ENCODE measurements around the gene MYH9. TPM values are rescaled to one million over a fixed set of nuclear protein-coding genes. Genes with fewer than 3 reads are reported as not detected.
A peak's percentile ranks its signal among the peaks of the same experiment; 100 is the strongest.

MYH9 gene
- 100 to 1,000 TPM; 717 to 734 TPM for total RNA-seq
- polyA plus RNA-seq, result 100 to 1,000 TPM in 1 of 2 donors, 10 to 100 TPM in 1; 17.3 to 476 TPM

DNA sequence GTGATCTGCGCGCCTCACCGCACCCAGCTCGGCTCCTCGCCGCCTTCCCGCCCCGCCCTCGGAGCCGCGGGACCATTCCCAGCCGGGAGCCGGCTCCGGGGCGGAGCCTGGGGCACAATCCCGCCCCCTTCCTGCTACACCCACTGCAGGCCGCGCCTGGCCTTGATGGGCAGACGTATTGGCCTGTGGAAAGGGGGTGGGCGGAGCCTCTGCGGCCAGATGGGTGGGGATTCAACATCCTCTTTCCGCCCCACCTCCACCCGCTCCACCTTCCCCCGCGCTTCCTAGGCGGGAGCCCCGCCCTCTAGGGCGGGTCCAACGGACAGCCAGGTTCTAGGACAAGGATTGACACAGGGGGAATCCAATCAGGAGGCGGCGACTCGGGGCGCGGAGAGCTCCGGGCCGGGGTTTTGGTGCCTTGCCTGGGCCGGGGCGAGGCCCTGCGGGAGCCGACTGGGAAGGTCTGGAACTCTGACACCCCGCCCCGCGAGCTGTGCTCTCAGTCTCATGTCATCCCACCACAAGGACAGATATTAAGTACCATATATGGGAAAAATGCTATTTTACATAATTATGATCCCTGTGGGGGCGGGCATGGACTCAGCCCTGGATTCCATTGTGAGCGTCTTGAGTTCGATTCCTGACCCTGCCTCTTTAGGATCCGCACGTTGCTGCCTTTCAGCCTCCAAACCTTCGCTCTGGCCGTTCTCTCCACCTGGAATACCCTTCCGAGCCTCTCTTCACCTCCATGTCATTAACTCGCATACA, at the start of gene MYH9:
Gene MYH9 (minus strand): TSS at position 9 of the 768 bp plus-strand sequence. CDS start 38,731 bp downstream, outside the sequence.
- POLR2A ChIA-PET (ENCODE audit: partially characterized antibody), result interaction anchor here (0.6 to 36.2 kb wide), 17 partner anchors 8 to 149 kb away, joined by 3 to 2535 read pairs (median 6); partner anchors contain the start of genes APOL2 and TXN2
- peaks cover 6% of the 10 kb centered on the region for H3K36me3 ChIP-seq (ENCODE audit: insufficient read depth, low read length)
- peak within 1 kb of the TSS; percentile 84 to 99 (median 97) for H3K27ac Mint-ChIP-seq
- peak within 1 kb of the TSS; percentile 80 for H3K27ac ChIP-seq (ENCODE audit: low read depth, low read length)
- H3K9me3 ChIP-seq (ENCODE audit: control insufficient read depth in 1 of 2, low read length in 2 of 2), result no peaks in the 10 kb centered on the region
- H3K4me3 Mint-ChIP-seq, result peak within 1 kb of the TSS; percentile 88 to 98 (median 94)
- no peaks in the 10 kb centered on the region for H3K27me3 ChIP-seq (ENCODE audit: insufficient read depth, low read length)
- peak; percentile 99 for DNase-seq
- H3K4me1 ChIP-seq (ENCODE audit: insufficient read depth, low read length), result peaks cover 26% of the 10 kb centered on the region
- peaks cover 10 to 43% (median 24%) of the 10 kb centered on the region in 4 donors for H3K4me1 Mint-ChIP-seq
- intact Hi-C loops (cut with micrococcal nuclease), result loop anchor here (1.0 to 2.0 kb wide), 7 partner anchors 17 to 93 kb away; partner anchors contain the start of gene TXN2
- H3K9me3 Mint-ChIP-seq, result peaks cover 0 to 1% (median 0%) of the 10 kb centered on the region in 8 donors
- no peaks in the 10 kb centered on the region for H3K27me3 Mint-ChIP-seq
- CTCF ChIA-PET (ENCODE audit: partially characterized antibody), result interaction anchor here (1.0 to 1.6 kb wide), 7 partner anchors 11 to 82 kb away, joined by 3 to 6 read pairs (median 3); no protein-coding TSS in a partner anchor
- H3K36me3 Mint-ChIP-seq, result peaks cover 25 to 37% of the 10 kb centered on the region in 2 donors
- H3K4me3 ChIP-seq (ENCODE audit: low read length in 2 of 2), result peak within 1 kb of the TSS; percentile 88 to 92

DNA sequence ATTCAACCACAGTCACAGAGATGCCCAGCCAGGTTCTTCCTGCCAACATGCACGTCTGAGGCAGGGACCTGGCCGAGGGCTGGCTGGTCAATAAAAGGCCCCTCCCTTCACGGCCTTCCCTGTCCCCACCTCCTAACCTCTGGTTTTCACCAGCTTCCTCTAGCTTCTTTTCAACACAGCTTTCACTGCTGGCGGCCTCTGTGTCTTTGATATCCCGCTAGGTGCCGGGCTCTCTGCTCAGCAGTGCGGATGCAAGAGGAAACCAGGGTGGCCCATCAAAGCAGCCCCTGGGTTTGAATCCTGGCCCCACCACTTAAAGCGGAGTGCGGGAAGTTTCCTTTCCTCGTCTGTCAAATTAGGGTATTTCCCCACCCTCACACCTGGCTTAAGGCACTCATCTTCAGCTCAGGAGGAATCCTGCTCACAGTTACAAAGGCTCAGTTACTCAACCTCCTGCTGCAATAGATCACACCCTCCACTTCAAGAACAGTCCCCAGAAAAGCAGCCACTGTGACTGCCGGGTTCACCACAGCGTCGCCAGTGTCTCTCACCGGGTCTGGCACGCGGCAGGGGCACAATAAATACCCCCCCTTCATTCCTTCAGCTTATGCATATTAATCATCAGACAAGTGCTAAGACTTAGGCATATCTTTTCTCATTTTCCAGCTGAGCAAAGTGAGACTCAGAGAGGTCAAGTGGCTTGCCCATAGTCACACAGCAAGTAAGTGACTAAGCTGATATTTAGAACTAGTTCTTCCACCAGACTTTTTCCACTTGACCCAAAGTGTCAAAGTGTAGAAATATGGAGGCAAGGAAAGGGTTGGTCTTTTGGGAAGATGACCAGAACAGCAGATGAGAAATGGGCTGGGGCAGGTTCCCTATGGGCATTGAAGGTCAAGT, 48.0 kb upstream of the MYH9 start:
- Histone ChIP-seq H3K36me3 (ENCODE audit: insufficient read depth, low read length) (no peaks in the 10 kb centered on the region), H3K27ac (ENCODE audit: low read depth, low read length) (peak overlapping the region; percentile 57), H3K9me3 (ENCODE audit: control insufficient read depth in 1 of 2, low read length in 2 of 2) (no peaks in the 10 kb centered on the region), H3K27me3 (ENCODE audit: insufficient read depth, low read length) (no peaks in the 10 kb centered on the region), H3K4me3 (ENCODE audit: low read length in 2 of 2) (no peak overlapping the region), H3K4me1 (ENCODE audit: insufficient read depth, low read length) (peaks cover 29% of the 10 kb centered on the region)
- Mint-ChIP-seq H3K27ac (peak overlapping the region; percentile 82 to 97 (median 93)), H3K9me3 (no peaks in the 10 kb centered on the region), H3K27me3 (no peaks in the 10 kb centered on the region), H3K4me1 (peaks cover 16 to 36% (median 25%) of the 10 kb centered on the region in 4 donors), H3K36me3 (no peaks in the 10 kb centered on the region), H3K4me3 (peak overlapping the region in 7 of 8 donors; percentile 60 to 84 (median 73))
- intact Hi-C loops (cut with micrococcal nuclease), result loop anchor here (1.0 kb wide), 1 partner anchor 16 kb away; no protein-coding TSS in a partner anchor
- CTCF ChIA-PET (ENCODE audit: partially characterized antibody), result interaction anchor here (0.6 to 2.5 kb wide), 12 partner anchors 16 to 79 kb away, joined by 3 to 14 read pairs (median 4); no protein-coding TSS in a partner anchor
- DNase-seq, result peak; percentile 68 to 92 (median 76)
- POLR2A ChIA-PET (ENCODE audit: partially characterized antibody), result interaction anchor here (0.7 to 3.3 kb wide), 18 partner anchors 11 to 135 kb away, joined by 3 to 21 read pairs (median 6); partner anchors contain the start of gene MYH9

DNA sequence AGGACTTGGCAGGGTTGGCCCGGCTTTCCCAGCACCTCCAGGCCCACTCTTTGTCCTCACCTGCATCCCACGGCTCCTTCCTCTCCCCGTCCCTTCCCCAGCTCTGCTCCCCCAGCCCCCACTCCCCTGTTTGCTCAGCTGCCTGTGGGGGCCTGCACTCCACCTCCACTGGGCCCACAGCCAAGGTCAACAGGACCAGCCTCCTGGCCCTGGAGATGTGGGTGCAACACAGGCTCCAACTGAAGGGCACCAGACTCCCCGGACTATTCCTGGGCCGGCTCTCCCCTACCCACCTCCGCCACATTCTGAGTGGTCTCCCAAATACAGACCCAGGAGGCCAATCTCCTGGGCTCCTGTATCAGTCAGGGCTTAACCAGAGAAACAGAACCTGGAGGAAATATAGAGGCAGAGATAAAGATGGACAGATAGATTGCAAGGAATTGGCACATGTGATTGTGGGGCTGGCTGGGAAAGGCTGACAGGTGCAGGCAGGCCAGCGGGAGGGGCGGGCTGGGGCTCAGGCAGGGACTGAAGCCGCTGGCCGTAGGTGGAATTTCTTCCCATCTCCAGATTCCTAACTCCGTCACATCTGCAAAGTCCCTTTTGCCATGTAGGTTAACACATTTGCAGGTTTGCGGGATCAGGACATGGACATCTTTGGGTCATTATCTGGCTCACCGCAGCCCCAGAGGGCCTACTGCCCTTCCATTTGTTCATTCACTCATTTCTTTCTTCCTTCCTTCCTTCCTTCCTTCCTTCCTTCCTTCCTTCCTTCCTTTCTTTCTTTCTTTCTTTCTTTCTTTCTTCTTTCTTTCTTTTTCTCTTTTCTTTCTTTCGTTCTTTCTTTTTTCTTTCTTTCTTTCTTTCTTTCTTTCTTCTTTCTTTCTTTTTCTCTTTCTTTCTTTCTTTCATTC, 45.8 kb upstream of the MYH9 start:
- peaks cover 12 to 33% (median 20%) of the 10 kb centered on the region in 4 donors for H3K4me1 Mint-ChIP-seq
- Histone ChIP-seq H3K27ac (ENCODE audit: low read depth, low read length) (no peak overlapping the region), H3K36me3 (ENCODE audit: insufficient read depth, low read length) (no peaks in the 10 kb centered on the region), H3K9me3 (ENCODE audit: control insufficient read depth in 1 of 2, low read length in 2 of 2) (no peaks in the 10 kb centered on the region), H3K4me3 (ENCODE audit: low read length in 2 of 2) (no peak overlapping the region), H3K27me3 (ENCODE audit: insufficient read depth, low read length) (no peaks in the 10 kb centered on the region), H3K4me1 (ENCODE audit: insufficient read depth, low read length) (peaks cover 29% of the 10 kb centered on the region)
- no peaks in the 10 kb centered on the region for H3K9me3 Mint-ChIP-seq
- CTCF ChIA-PET (ENCODE audit: partially characterized antibody), result interaction anchor here (1.4 to 2.5 kb wide), 2 partner anchors 29 to 48 kb away, joined by 3 to 10 read pairs; no protein-coding TSS in a partner anchor
- H3K27ac Mint-ChIP-seq, result peak overlapping the region in 4 of 7 donors; percentile 31 to 97 (median 59)
- H3K27me3 Mint-ChIP-seq, result no peaks in the 10 kb centered on the region
- no peak overlapping the region for H3K4me3 Mint-ChIP-seq
- POLR2A ChIA-PET (ENCODE audit: partially characterized antibody), result no interaction called here
- DNase-seq, result no peak
- H3K36me3 Mint-ChIP-seq, result no peaks in the 10 kb centered on the region
- intact Hi-C loops (cut with micrococcal nuclease), result no loop called here

DNA sequence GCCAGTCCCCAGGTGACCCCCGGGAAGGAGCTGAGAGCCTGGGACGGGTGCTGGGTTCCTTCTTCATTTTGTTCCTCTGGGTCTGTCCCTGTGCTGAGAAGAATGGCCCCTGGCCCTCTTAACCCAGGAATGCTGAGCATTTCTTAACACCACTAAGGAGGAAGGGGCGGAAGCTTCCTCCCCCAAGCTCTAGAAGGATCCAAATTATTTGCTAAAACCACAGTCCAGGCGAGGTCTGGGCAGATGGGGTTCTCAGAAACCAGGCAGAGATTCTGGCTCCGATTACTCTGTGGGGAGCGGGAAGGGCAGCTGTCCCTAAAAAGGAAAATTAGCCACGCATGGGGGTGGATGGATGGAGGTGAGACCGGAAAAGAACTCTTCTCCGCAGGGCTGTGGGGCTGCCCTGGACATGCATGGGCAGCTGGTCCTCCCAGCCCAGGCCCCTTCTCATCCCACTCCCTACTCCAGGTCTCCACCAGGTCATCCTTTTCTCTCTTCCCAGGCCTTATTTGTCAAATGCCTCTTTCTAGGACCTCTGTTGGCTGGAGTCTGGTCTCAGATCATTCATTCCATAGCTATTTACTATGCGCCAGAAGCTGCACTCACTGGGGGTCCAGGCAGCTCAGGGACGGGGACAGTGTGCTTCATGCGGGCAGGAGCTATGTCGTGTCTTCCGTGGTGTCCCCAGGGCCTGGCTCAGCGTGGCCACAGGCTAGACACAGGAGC, 45.0 kb upstream of the MYH9 start:
- Mint-ChIP-seq H3K4me1 (peaks cover 12 to 33% (median 20%) of the 10 kb centered on the region in 4 donors), H3K27ac (peak overlapping the region in 1 of 7 donors; percentile 41)

DNA sequence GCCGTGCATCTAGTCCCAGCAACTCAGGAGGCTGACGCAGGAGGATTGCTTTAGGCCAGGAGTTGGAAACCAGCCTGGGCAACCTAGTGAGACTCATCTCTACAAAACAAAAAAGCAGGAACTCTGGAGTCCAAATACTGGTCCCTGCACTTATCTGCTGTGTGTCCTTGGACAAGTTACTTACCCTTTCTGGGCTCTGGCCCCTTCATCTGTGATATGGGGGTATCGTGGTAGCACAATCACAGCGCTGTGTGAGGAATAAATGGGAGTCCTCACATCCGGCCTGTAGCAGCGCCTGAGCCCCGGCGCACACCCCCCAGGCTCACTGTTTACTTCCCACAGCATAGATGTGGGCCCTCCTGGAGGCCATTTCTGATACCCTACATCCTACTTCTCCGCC, 44.2 kb upstream of the MYH9 start:
- intact Hi-C loops (cut with micrococcal nuclease), result no loop called here
- no peaks in the 10 kb centered on the region for H3K9me3 ChIP-seq (ENCODE audit: control insufficient read depth in 1 of 2, low read length in 2 of 2)
- POLR2A ChIA-PET (ENCODE audit: partially characterized antibody), result interaction anchor here (0.9 to 1.2 kb wide), 2 partner anchors 44 to 47 kb away, joined by 3 read pairs; partner anchors contain the start of gene MYH9
- Mint-ChIP-seq H3K36me3 (no peaks in the 10 kb centered on the region), H3K27me3 (no peaks in the 10 kb centered on the region), H3K4me3 (no peak overlapping the region), H3K9me3 (no peaks in the 10 kb centered on the region), H3K27ac (no peak overlapping the region), H3K4me1 (peaks cover 12 to 28% (median 20%) of the 10 kb centered on the region in 4 donors)
- H3K27me3 ChIP-seq (ENCODE audit: insufficient read depth, low read length), result no peaks in the 10 kb centered on the region
- H3K27ac ChIP-seq (ENCODE audit: low read depth, low read length), result no peak overlapping the region
- DNase-seq, result no peak
- CTCF ChIA-PET (ENCODE audit: partially characterized antibody), result interaction anchor here (1.1 to 1.6 kb wide), 3 partner anchors 20 to 130 kb away, joined by 3 to 4 read pairs (median 3); no protein-coding TSS in a partner anchor
- peaks cover 22% of the 10 kb centered on the region for H3K4me1 ChIP-seq (ENCODE audit: insufficient read depth, low read length)
- no peaks in the 10 kb centered on the region for H3K36me3 ChIP-seq (ENCODE audit: insufficient read depth, low read length)
- no peak overlapping the region for H3K4me3 ChIP-seq (ENCODE audit: low read length in 2 of 2)

More for the DNA sequence above, 45.0 kb upstream of the MYH9 start:
- Histone ChIP-seq H3K4me1 (ENCODE audit: insufficient read depth, low read length) (peaks cover 29% of the 10 kb centered on the region), H3K27ac (ENCODE audit: low read depth, low read length) (no peak overlapping the region), H3K36me3 (ENCODE audit: insufficient read depth, low read length) (no peaks in the 10 kb centered on the region), H3K4me3 (ENCODE audit: low read length in 2 of 2) (no peak overlapping the region), H3K27me3 (ENCODE audit: insufficient read depth, low read length) (no peaks in the 10 kb centered on the region), H3K9me3 (ENCODE audit: control insufficient read depth in 1 of 2, low read length in 2 of 2) (no peaks in the 10 kb centered on the region)
- H3K36me3 Mint-ChIP-seq, result no peaks in the 10 kb centered on the region
- no peaks in the 10 kb centered on the region for H3K27me3 Mint-ChIP-seq
- intact Hi-C loops (cut with micrococcal nuclease), result no loop called here
- H3K4me3 Mint-ChIP-seq, result no peak overlapping the region
- ChIA-PET POLR2A (ENCODE audit: partially characterized antibody) (interaction anchor here (0.9 to 1.2 kb wide), 2 partner anchors 45 to 48 kb away, joined by 3 read pairs; partner anchors contain the start of gene MYH9), CTCF (ENCODE audit: partially characterized antibody) (interaction anchor here (1.1 to 1.4 kb wide), 2 partner anchors 19 to 47 kb away, joined by 3 to 4 read pairs; no protein-coding TSS in a partner anchor)
- no peaks in the 10 kb centered on the region for H3K9me3 Mint-ChIP-seq
- no peak for DNase-seq
